Middle frontal gyrus (tissue), 1 donor: ENCODE data around the gene SPATA31D3.
"Not testable (repeated sequence)": the region's sequence is repeated elsewhere in the genome, so short reads cannot be mapped to it uniquely, and the experiment has no call there.

Experiments
- DNase-seq: peaks from one replicate; pipeline ENCODE4 v3.0.0-alpha.2; 2015; ENCODE audit warnings: low spot score; ENCODE audit errors: extremely low spot score

The SPATA31D3 gene

DNA sequence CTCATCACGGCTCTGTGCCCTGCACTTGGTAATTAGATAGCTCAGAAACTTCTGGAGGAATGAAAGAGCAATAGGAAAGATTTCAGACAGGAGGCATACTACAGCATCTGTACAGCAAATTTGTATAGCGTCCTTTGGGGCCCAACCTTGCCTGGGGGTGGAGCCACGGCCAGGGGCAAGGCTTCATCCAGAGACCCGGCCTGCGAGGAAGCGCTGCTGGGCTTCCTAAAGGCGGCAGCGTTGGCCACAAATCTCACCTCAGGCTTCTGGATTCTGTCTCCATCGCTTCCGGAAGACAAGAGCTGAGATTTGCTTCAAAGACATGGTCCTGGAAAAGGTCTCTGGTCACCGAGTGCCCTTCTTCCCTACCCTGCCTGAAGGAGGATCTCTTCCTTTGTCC is 33.1 kb downstream of the SPATA31D3 start:
- no peak for DNase-seq

DNA sequence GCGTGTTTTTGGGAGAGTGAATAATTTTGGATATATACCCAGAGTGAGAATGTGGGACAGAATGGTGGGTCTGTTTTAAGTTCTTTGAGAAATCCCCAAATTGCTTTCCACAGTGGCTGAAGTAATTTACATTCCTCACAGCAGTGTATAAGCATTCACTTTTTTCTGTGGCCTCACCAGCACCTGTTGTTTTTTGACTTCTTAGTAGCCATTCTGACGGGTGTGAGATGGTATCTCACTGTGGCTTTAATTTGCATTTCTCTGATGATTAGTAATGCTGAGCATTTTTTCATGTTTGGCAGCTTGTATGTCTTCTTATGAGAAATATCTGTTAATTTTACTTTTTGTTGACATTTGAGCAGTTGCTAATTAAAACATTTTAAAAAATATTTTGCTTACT is 35.9 kb downstream of the SPATA31D3 start:
- DNase-seq: no peak

GRCh38 chr9:81980568-81980967 is 37.3 kb downstream of the SPATA31D3 start:
- DNase-seq: no peak

DNA sequence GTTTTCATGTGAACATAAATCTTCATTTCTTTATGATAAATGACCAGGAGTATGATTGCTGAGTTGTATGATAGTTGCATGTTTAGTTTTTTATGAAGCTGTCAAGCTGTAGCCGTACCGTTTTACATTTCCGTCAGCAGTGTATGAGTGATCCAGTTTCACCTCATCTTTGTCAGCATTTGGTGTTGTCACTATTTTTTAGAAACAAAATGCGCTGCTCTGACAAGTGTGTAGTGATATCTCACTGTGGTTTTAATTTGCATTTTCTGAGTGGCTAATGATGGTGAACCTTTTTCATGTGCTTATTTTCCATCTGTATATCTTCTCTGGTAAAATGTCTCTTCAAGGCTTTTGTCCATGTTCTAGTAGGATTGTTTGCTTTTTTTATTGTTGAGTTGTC is 38.6 kb downstream of the SPATA31D3 start:
- no peak for DNase-seq

DNA sequence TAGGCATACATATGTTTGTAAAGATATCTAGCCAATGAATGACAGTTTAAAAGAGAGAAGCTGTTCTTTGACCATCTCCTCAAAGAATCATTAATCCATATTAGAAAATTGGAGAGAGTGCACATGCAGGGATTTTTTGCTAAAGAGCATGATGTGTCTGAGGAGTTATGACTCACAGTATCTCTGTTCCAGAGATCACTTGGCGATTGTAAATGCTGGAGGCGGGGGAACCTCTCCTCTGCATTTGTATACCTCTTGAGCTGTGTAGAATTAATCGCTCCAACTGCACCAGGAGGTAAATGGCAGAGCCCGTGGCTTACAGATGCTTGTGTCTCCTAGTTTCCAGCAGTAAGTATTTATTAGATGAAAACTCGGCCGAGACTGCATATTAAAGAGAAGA is 41.6 kb downstream of the SPATA31D3 start:
- no peak for DNase-seq

- DNase-seq: no peak
These were observed 42.8 kb downstream of the SPATA31D3 start for GRCh38 chr9:81986051-81986450.

- not testable (repeated sequence) for DNase-seq
These were observed 45.2 kb downstream of the SPATA31D3 start, which contains the start of gene SPATA31D1 for GRCh38 chr9:81988472-81988871. Gene SPATA31D1, plus strand, starts transcription at chr9:81988772. Its CDS starts 47 bp downstream, at chr9:81988819.

GRCh38 chr9:81989700-81990099 is 46.4 kb downstream of the SPATA31D3 start:
- no peak for DNase-seq

DNA sequence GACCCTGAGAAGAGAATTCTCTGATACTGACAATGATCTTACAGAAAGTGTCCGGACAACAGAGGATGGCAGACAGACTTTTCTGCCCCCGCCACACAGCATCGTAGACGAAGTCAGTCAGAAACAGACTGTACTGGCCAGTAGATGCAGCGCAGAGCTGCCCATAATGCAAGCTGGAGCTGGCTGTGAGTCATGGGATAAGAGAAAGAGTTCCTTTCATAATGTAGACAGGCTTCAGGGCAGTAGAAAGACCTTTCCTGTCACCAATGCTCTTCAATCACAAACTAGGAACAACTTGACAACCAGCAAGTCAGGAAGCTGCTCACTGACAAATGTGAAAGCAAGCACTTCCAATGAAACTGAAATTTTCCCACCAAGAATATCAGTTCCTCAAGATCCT is 50.4 kb downstream of the SPATA31D3 start:
- no peak for DNase-seq
